ENCODE measurements around the gene PLBD2.

PLBD2 gene

GRCh38 chr12:113358381-113359132, at the start of gene PLBD2:
Gene PLBD2, plus strand, starts transcription at chr12:113358587. Its CDS starts 14 bp downstream, at chr12:113358601.
- Histone ChIP-seq H3K9me3 (ENCODE audit: insufficient read depth, low read length) (no peaks in the 10 kb centered on the region), H3F3A (ENCODE audit: insufficient read depth) (peaks cover 9% of the 10 kb centered on the region; the same call in 1 of the 2 replicates), H3K9ac (ENCODE audit: low read length) (peak within 1 kb of the TSS; percentile 70), H2AFZ (ENCODE audit: low read depth, low read length, severe bottlenecking) (peak within 1 kb of the TSS; percentile 95), H3K27me3 (ENCODE audit: low read length) (no peaks in the 10 kb centered on the region), H3K4me2 (ENCODE audit: low read depth, low read length, poor library complexity, severe bottlenecking) (peak within 1 kb of the TSS; percentile 66), H3K79me2 (ENCODE audit: insufficient read depth, low read length) (no peaks in the 10 kb centered on the region), H4K20me1 (ENCODE audit: low read depth, low read length) (no peaks in the 10 kb centered on the region), H3K36me3 (ENCODE audit: low read length) (no peaks in the 10 kb centered on the region), H3K27ac (ENCODE audit: low read depth, low read length) (no peak within 1 kb of the TSS), H3K4me3 (ENCODE audit: insufficient read depth, low read length, poor library complexity, severe bottlenecking) (peak within 1 kb of the TSS; percentile 79), H3K9me2 (replicated peaks; ENCODE audit: insufficient read depth, low read length) (no peaks in the 10 kb centered on the region)
- no peak for TF ChIP-seq EZH2phosphoT487 (conservative IDR thresholded peaks at IDR 0.05; ENCODE audit: low read length)
- TF ChIP-seq CTCF (IDR thresholded peaks at IDR 0.05; ENCODE audit: insufficient read depth, low read length, poor library complexity, severe bottlenecking) = no peak

- H3K36me3 ChIP-seq (ENCODE audit: low read length) = no peaks in the 10 kb centered on the region
- no peak for TF ChIP-seq CTCF (IDR thresholded peaks at IDR 0.05; ENCODE audit: insufficient read depth, low read length, poor library complexity, severe bottlenecking)
- no peak for TF ChIP-seq EZH2phosphoT487 (conservative IDR thresholded peaks at IDR 0.05; ENCODE audit: low read length)
- H3K4me2 ChIP-seq (ENCODE audit: low read depth, low read length, poor library complexity, severe bottlenecking) = no peak overlapping the region
Observed at GRCh38 chr12:113310489-113310888, 47.9 kb upstream of the PLBD2 start.

GRCh38 chr12:113314121-113314529, 44.3 kb upstream of the PLBD2 start:
- H3K36me3 ChIP-seq (ENCODE audit: low read length) = peaks cover 5% of the 10 kb centered on the region; the same call in 1 of the 2 replicates
- no peak overlapping the region for H2AFZ ChIP-seq (ENCODE audit: low read depth, low read length, severe bottlenecking)
- no peak overlapping the region for H3K27ac ChIP-seq (ENCODE audit: low read depth, low read length)
- no peaks in the 10 kb centered on the region for H3K9me2 ChIP-seq (replicated peaks; ENCODE audit: insufficient read depth, low read length)
- no peak for TF ChIP-seq CTCF (IDR thresholded peaks at IDR 0.05; ENCODE audit: insufficient read depth, low read length, poor library complexity, severe bottlenecking)
- TF ChIP-seq EZH2phosphoT487 (conservative IDR thresholded peaks at IDR 0.05; ENCODE audit: low read length) = no peak
- H3F3A ChIP-seq (ENCODE audit: insufficient read depth) = no peaks in the 10 kb centered on the region
- no peaks in the 10 kb centered on the region for H3K79me2 ChIP-seq (ENCODE audit: insufficient read depth, low read length)
- H3K4me2 ChIP-seq (ENCODE audit: low read depth, low read length, poor library complexity, severe bottlenecking) = no peak overlapping the region
- no peaks in the 10 kb centered on the region for H3K27me3 ChIP-seq (ENCODE audit: low read length)
- H3K9me3 ChIP-seq (ENCODE audit: insufficient read depth, low read length) = no peaks in the 10 kb centered on the region
- no peaks in the 10 kb centered on the region for H4K20me1 ChIP-seq (ENCODE audit: low read depth, low read length)
- H3K9ac ChIP-seq (ENCODE audit: low read length) = no peak overlapping the region
- H3K4me3 ChIP-seq (ENCODE audit: insufficient read depth, low read length, poor library complexity, severe bottlenecking) = no peak overlapping the region

More at GRCh38 chr12:113310489-113310888, 47.9 kb upstream of the PLBD2 start:
- H3F3A ChIP-seq (ENCODE audit: insufficient read depth) = no peaks in the 10 kb centered on the region
- H3K27me3 ChIP-seq (ENCODE audit: low read length) = no peaks in the 10 kb centered on the region
- no peak overlapping the region for H3K4me3 ChIP-seq (ENCODE audit: insufficient read depth, low read length, poor library complexity, severe bottlenecking)
- H2AFZ ChIP-seq (ENCODE audit: low read depth, low read length, severe bottlenecking) = no peak overlapping the region
- no peak overlapping the region for H3K9ac ChIP-seq (ENCODE audit: low read length)
- no peaks in the 10 kb centered on the region for H3K79me2 ChIP-seq (ENCODE audit: insufficient read depth, low read length)
- no peak overlapping the region for H3K27ac ChIP-seq (ENCODE audit: low read depth, low read length)
- H3K9me2 ChIP-seq (replicated peaks; ENCODE audit: insufficient read depth, low read length) = no peaks in the 10 kb centered on the region
- H3K9me3 ChIP-seq (ENCODE audit: insufficient read depth, low read length) = no peaks in the 10 kb centered on the region
- H4K20me1 ChIP-seq (ENCODE audit: low read depth, low read length) = no peaks in the 10 kb centered on the region
